ENCODE data around the gene LRRC36.

- no peak for TF ChIP-seq POLR2A (IDR thresholded peaks at IDR 0.05)
- no peak for TF ChIP-seq CTCF (IDR thresholded peaks at IDR 0.05)
These were observed 97.1 kb downstream of the LRRC36 start for GRCh38 chr16:67423611-67424260.

All from right lobe of liver (tissue), 4 donors.